CD4-positive, alpha-beta T cell treated with Interleukin-6 for 4 hours (primary cell): ENCODE measurements around the gene CERS5.

Experiments
- DNase-seq: peaks from one replicate; pipeline ENCODE4 v3.0.0-alpha.2; 2020; ENCODE audit warnings: mixed read lengths

The CERS5 gene

GRCh38 chr12:50121641-50122040 lies 45.5 kb downstream of the CERS5 start:
- no peak for DNase-seq

- no peak for DNase-seq
Measured at GRCh38 chr12:50120953-50121352, 46.2 kb downstream of the CERS5 start.

- DNase-seq, result no peak
Measured at GRCh38 chr12:50120521-50120920, 46.6 kb downstream of the CERS5 start.

GRCh38 chr12:50119387-50119786 lies 47.8 kb downstream of the CERS5 start:
- no peak for DNase-seq

GRCh38 chr12:50117057-50117622 lies 50.0 kb downstream of the CERS5 start:
- DNase-seq, result no peak

GRCh38 chr12:50112456-50113218 lies 54.5 kb downstream of the CERS5 start:
- DNase-seq, result no peak

GRCh38 chr12:50111693-50112455 lies 55.3 kb downstream of the CERS5 start, which contains the start of gene COX14:
COX14 (plus strand) TSS chr12:50112236; CDS start chr12:50120044, 7,808 bp downstream.
- DNase-seq, result peak; percentile 98

- no peak for DNase-seq
Measured at GRCh38 chr12:50111395-50111692, 55.8 kb downstream of the CERS5 start.

- no peak for DNase-seq
Measured at GRCh38 chr12:50110762-50111351, 56.3 kb downstream of the CERS5 start.

GRCh38 chr12:50110127-50110761 lies 56.9 kb downstream of the CERS5 start:
- no peak for DNase-seq

GRCh38 chr12:50109319-50109718 lies 57.9 kb downstream of the CERS5 start:
- no peak for DNase-seq

- DNase-seq, result no peak
Measured at GRCh38 chr12:50107416-50108268, 59.5 kb downstream of the CERS5 start.

- DNase-seq, result no peak
Measured at GRCh38 chr12:50106907-50107306, 60.3 kb downstream of the CERS5 start.

- no peak for DNase-seq
Measured at GRCh38 chr12:50105913-50106450, 61.2 kb downstream of the CERS5 start.

GRCh38 chr12:50104417-50105366 lies 62.5 kb downstream of the CERS5 start:
- DNase-seq, result no peak

GRCh38 chr12:50103767-50104321 lies 63.3 kb downstream of the CERS5 start, which contains the start of gene GPD1:
GPD1 (plus strand) TSS chr12:50104008; CDS start chr12:50104051, 43 bp downstream.
- peak; percentile 18 for DNase-seq

- DNase-seq, result no peak
Measured at GRCh38 chr12:50103351-50103750, 63.8 kb downstream of the CERS5 start.

GRCh38 chr12:50102646-50103309 lies 64.4 kb downstream of the CERS5 start:
- no peak for DNase-seq

GRCh38 chr12:50102131-50102531 lies 65.0 kb downstream of the CERS5 start:
- DNase-seq, result no peak

- DNase-seq, result no peak
Measured at GRCh38 chr12:50101663-50102062, 65.5 kb downstream of the CERS5 start.
